Measurements from ENCODE around the gene RTP5.

GRCh38 chr2:241887806-241888522 lies 18.4 kb downstream of the RTP5 start:
- TF ChIP-seq TAF1 (IDR thresholded peaks at IDR 0.05; ENCODE audit: borderline replicate concordance, low read depth, low read length) (no peak), POLR2A (IDR thresholded peaks at IDR 0.05; ENCODE audit: low read depth, low read length) (no peak), POLR2AphosphoS5 (IDR thresholded peaks at IDR 0.05; ENCODE audit: low read depth, low read length) (no peak)

All from GM12892 (cell line).